PC-3 (cell line): ENCODE measurements around the gene RGS12. TPM values are rescaled to one million over a fixed set of nuclear protein-coding genes. Genes with fewer than 3 reads are reported as not detected.

ENCODE experiments used
- ATAC-seq: fragments of 200-7000 bp; cut with Tn5 transposase; 2 replicates; pipeline ENCODE4 v1.9.1; 2020; ENCODE audit warnings: mild to moderate bottlenecking, moderate library complexity
- BruUV-seq: library from RNA; stranded (reverse); fragments of 400-500 nt; replicated peaks from 2 replicates; lab custom pipeline; 2021; lab: Mats Ljungman, UMichigan
- CTCF ChIA-PET: fragments of 300-600 bp; sonication (Branson Sonifier 250); formaldehyde crosslinking; loops from one replicate; lab custom pipeline; 2022; ENCODE audit warnings: antibody characterized with exemption; lab: Charles Lee
- POLR2A ChIA-PET: fragments of 300-600 bp; sonication (Branson Sonifier 250); formaldehyde crosslinking; loops from one replicate; lab custom pipeline; 2022; ENCODE audit warnings: antibody characterized with exemption; ENCODE audit not compliant: unreplicated experiment; lab: Charles Lee
- DNase-seq: peaks from one replicate; pipeline ENCODE4 v3.0.0-alpha.2; 2015
- H2AFZ ChIP-seq: fragments of 300-600 bp; sonication (generic); 2 replicates; pipeline ENCODE4 v1.6.0; 2016; ENCODE audit warnings: antibody characterized with exemption, low read length
- H3F3A ChIP-seq: fragments of 300-600 bp; sonication (generic); one replicate; pipeline ENCODE4 v1.6.0; 2017; ENCODE audit warnings: antibody characterized with exemption, low read length, control low read depth, mild to moderate bottlenecking; ENCODE audit not compliant: unreplicated experiment
- H3K27ac ChIP-seq: fragments of 300-600 bp; sonication (generic); 2 replicates; pipeline ENCODE4 v1.5.1; 2016; ENCODE audit warnings: mild to moderate bottlenecking, low read length
- H3K27me3 ChIP-seq: fragments of 300-600 bp; sonication (generic); 2 replicates; pipeline ENCODE4 v1.6.1; 2016; ENCODE audit warnings: low read length, mixed read lengths
- H3K36me3 ChIP-seq: fragments of 300-600 bp; sonication (generic); 2 replicates; pipeline ENCODE4 v1.6.1; 2016; ENCODE audit warnings: low read depth, mixed run types, low read length, mixed read lengths
- H3K4me1 ChIP-seq: fragments of 300-600 bp; sonication (generic); 2 replicates; pipeline ENCODE4 v1.5.1; 2016; ENCODE audit warnings: low read length; ENCODE audit not compliant: insufficient read depth
- H3K4me2 ChIP-seq: fragments of 300-600 bp; sonication (generic); 2 replicates; pipeline ENCODE4 v1.6.0; 2016; ENCODE audit warnings: low read length
- H3K4me3 ChIP-seq: fragments of 300-600 bp; sonication (generic); 2 replicates; pipeline ENCODE4 v1.5.1; 2016; ENCODE audit warnings: mild to moderate bottlenecking, low read length, mixed read lengths
- H3K79me2 ChIP-seq: fragments of 300-600 bp; sonication (generic); 2 replicates; pipeline ENCODE4 v1.6.1; 2017; ENCODE audit warnings: low read length, mixed read lengths
- H3K9ac ChIP-seq: fragments of 300-600 bp; sonication (generic); 2 replicates; pipeline ENCODE4 v1.6.0; 2016; ENCODE audit warnings: mild to moderate bottlenecking, low read length
- H3K9me2 ChIP-seq: fragments of 300-600 bp; sonication (generic); replicated peaks from 2 replicates; pipeline ENCODE4 v1.6.1; 2016; ENCODE audit warnings: mixed run types, low read length, mixed read lengths
- H3K9me3 ChIP-seq: fragments of 300-600 bp; sonication (generic); 2 replicates; pipeline ENCODE4 v1.6.1; 2016; ENCODE audit warnings: low read length, mixed read lengths
- H4K20me1 ChIP-seq: fragments of 300-600 bp; sonication (generic); 2 replicates; pipeline ENCODE4 v1.6.1; 2016; ENCODE audit warnings: low read length, mixed read lengths
- CTCF ChIP-seq: fragments of 300-600 bp; sonication (generic); conservative IDR thresholded peaks from 2 replicates; pipeline ENCODE4 v1.5.1; 2017; ENCODE audit warnings: antibody characterized with exemption, low read depth, mild to moderate bottlenecking, low read length
- EZH2 ChIP-seq: fragments of 300-600 bp; sonication (generic); IDR thresholded peaks from one replicate; pipeline ENCODE4 v1.6.1; 2017; ENCODE audit warnings: antibody characterized with exemption, mild to moderate bottlenecking, low read length; ENCODE audit not compliant: unreplicated experiment
- EZH2phosphoT487 ChIP-seq: fragments of 300-600 bp; sonication (generic); IDR thresholded peaks from 2 replicates; pipeline ENCODE4 v1.6.1; 2018; ENCODE audit warnings: mild to moderate bottlenecking, antibody characterized with exemption, low read length, borderline replicate concordance
- intact Hi-C: fragments of 100-400 bp; cut with micrococcal nuclease; formaldehyde crosslinking; loops from 2 replicates; pipeline ENCODE4 v1.9.0; 2023
- total RNA-seq: library from RNA; depleted of rRNA; stranded (reverse); fragments of >200 nt; gene quantifications from 2 replicates; pipeline ENCODE4 v1.2.3, GENCODE V29; 2014

The RGS12 gene
- total RNA-seq, 1 experiment from 2014 or later, result 10.3 TPM

DNA sequence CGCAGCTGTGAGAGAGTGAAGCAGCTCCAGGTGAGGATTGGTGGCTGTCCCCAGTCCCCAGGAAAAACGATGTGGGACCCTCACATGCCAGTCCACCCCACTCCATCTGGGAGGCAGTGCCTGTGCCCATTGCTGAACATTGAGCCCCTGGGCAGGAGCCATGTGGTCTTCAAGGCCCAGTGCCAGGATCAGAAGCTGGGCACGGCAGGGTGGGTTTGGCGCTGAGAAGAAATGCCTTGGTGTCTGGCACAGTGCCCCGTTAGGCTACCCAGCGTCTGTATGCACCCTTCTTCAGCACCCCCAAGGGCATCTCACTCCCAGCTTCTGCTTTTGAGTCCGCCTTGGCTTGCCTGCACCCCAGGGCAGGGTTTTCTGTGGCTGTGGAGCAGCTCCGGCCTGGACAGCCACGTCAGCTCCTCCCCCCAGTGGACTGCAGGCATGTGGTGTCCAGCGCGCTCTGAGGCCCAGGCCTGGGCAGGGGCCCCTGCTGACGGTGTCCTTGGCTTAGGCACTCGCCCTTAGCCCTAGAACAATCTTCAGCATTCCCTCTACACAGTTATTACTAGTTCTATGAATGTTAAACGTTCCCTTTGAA is 28.6 kb downstream of the RGS12 start:
- Histone ChIP-seq H3K4me3 (no peak overlapping the region), H3K9ac (no peak overlapping the region), H3F3A (no peaks in the 10 kb centered on the region), H4K20me1 (no peaks in the 10 kb centered on the region), H3K36me3 (no peaks in the 10 kb centered on the region), H3K27me3 (no peaks in the 10 kb centered on the region), H3K9me2 (no peaks in the 10 kb centered on the region), H3K27ac (no peak overlapping the region), H3K4me2 (no peak overlapping the region), H2AFZ (no peak overlapping the region), H3K79me2 (no peaks in the 10 kb centered on the region), H3K4me1 (no peaks in the 10 kb centered on the region), H3K9me3 (no peaks in the 10 kb centered on the region)
- BruUV-seq, result no TSS peak
- ATAC-seq (no peak), DNase-seq (no peak)
- intact Hi-C loops, result no loop called here
- ChIA-PET POLR2A (no interaction called here), CTCF (no interaction called here)
- no peak for TF ChIP-seq CTCF

DNA sequence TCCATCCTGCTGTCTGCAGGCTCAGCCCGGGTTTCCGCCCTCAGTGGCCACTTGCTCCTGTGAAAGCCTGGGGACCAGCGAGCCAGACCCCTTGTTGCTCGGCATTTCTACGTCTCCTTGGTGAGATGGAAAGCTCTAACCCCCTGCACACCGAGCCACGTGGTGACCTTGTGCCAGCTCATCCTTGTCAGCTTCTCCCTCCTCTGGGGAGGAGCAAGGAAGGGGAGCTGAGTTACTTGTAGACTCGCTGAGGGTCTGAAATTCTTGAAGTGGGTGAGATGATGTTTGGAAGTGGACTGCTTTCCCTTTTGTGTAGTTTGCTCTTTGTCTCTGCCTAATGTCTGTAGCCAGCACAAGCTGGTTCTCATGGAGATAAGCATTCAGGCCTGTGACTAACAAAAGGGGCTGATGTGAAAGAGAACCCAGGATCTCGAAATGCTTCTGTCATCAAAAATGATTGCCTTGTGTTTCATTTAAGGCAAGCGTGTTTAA is 29.3 kb downstream of the RGS12 start:
- CTCF ChIA-PET, result no interaction called here
- no peak for TF ChIP-seq CTCF
- no peak for TF ChIP-seq EZH2
- TF ChIP-seq EZH2phosphoT487, result no peak
- H3K4me1 ChIP-seq, result no peaks in the 10 kb centered on the region
- no peaks in the 10 kb centered on the region for H3K9me3 ChIP-seq
- no peaks in the 10 kb centered on the region for H3K9me2 ChIP-seq
- no peaks in the 10 kb centered on the region for H3K27me3 ChIP-seq
- DNase-seq, result no peak
- H3F3A ChIP-seq, result no peaks in the 10 kb centered on the region
- POLR2A ChIA-PET, result no interaction called here
- no peak overlapping the region for H3K9ac ChIP-seq
- no peaks in the 10 kb centered on the region for H3K36me3 ChIP-seq
- no peak overlapping the region for H3K27ac ChIP-seq
- no TSS peak for BruUV-seq
- H4K20me1 ChIP-seq, result no peaks in the 10 kb centered on the region
- no peak for ATAC-seq
- no peak overlapping the region for H3K4me3 ChIP-seq
- intact Hi-C loops, result no loop called here
- H3K79me2 ChIP-seq, result no peaks in the 10 kb centered on the region
- no peak overlapping the region for H2AFZ ChIP-seq
- no peak overlapping the region for H3K4me2 ChIP-seq

GRCh38 chr4:3323071-3323481 is 30.3 kb downstream of the RGS12 start:
- Histone ChIP-seq H3K4me1 (no peaks in the 10 kb centered on the region), H2AFZ (no peak overlapping the region), H3K79me2 (no peaks in the 10 kb centered on the region), H3K9me2 (no peaks in the 10 kb centered on the region), H3K27ac (no peak overlapping the region), H3K36me3 (no peaks in the 10 kb centered on the region), H3K4me2 (no peak overlapping the region), H3K27me3 (no peaks in the 10 kb centered on the region), H4K20me1 (no peaks in the 10 kb centered on the region), H3K9me3 (no peaks in the 10 kb centered on the region), H3F3A (no peaks in the 10 kb centered on the region), H3K9ac (no peak overlapping the region), H3K4me3 (no peak overlapping the region)
- DNase-seq (no peak), ATAC-seq (no peak)
- no TSS peak for BruUV-seq
- TF ChIP-seq CTCF (no peak), EZH2 (no peak)
- ChIA-PET POLR2A (no interaction called here), CTCF (no interaction called here)
- intact Hi-C loops, result no loop called here
